Measurements from ENCODE around the gene CYP39A1.

Gene CYP39A1

DNA sequence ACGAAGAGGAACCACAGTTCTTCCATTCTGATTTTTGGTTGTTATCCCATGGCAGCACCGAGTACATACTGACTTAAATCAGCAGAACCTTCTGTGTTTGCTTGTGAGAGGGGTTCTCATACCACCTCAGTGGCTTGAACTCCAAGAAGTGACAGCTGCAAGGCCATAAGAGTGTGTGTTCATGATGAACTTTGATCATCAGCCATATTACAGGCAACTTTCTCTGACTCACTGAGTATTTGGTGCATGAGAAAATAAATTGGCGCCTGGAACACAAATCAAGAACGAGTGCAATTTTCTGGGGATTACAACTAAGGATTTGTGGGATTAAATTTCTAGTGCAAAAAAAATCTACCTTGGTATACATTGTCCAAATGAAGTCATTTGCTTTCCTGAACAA is 68.9 kb downstream of the CYP39A1 start:
- TF ChIP-seq, protein P1, sequence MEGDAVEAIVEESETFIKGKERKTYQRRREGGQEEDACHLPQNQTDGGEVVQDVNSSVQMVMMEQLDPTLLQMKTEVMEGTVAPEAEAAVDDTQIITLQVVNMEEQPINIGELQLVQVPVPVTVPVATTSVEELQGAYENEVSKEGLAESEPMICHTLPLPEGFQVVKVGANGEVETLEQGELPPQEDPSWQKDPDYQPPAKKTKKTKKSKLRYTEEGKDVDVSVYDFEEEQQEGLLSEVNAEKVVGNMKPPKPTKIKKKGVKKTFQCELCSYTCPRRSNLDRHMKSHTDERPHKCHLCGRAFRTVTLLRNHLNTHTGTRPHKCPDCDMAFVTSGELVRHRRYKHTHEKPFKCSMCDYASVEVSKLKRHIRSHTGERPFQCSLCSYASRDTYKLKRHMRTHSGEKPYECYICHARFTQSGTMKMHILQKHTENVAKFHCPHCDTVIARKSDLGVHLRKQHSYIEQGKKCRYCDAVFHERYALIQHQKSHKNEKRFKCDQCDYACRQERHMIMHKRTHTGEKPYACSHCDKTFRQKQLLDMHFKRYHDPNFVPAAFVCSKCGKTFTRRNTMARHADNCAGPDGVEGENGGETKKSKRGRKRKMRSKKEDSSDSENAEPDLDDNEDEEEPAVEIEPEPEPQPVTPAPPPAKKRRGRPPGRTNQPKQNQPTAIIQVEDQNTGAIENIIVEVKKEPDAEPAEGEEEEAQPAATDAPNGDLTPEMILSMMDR (conservative IDR thresholded peaks at IDR 0.05; ENCODE audit: control insufficient read depth, insufficient read depth, low read depth, low read length): no peak
- peak; percentile 7 for DNase-seq (ENCODE audit: low read depth)
- H3K4me3 ChIP-seq (ENCODE audit: control insufficient read depth, low read depth, low read length): no peak overlapping the region

DNA sequence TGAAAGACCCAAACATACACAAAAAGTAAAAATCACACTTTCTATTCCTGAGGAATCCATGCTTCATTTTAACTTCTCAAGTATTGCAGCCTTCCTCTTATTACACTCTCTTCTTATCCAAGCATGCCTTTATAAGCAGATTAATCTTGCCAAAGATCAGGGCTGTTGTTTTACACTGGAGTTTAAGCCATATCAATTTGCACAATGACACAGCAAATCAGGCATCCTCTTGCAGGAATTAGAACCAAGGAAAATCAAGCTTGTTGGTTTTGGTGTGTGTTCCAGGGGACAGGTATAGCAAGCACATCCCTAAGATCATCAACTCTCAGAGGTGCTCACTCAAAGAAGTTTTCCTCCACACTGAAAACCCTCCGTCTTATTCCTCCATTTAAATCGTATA is 69.5 kb downstream of the CYP39A1 start:
- DNase-seq (ENCODE audit: low read depth): no peak
- H3K4me3 ChIP-seq (ENCODE audit: control insufficient read depth, low read depth, low read length): no peak overlapping the region
- TF ChIP-seq, protein P1 (conservative IDR thresholded peaks at IDR 0.05; ENCODE audit: control insufficient read depth, insufficient read depth, low read depth, low read length): no peak

DNA sequence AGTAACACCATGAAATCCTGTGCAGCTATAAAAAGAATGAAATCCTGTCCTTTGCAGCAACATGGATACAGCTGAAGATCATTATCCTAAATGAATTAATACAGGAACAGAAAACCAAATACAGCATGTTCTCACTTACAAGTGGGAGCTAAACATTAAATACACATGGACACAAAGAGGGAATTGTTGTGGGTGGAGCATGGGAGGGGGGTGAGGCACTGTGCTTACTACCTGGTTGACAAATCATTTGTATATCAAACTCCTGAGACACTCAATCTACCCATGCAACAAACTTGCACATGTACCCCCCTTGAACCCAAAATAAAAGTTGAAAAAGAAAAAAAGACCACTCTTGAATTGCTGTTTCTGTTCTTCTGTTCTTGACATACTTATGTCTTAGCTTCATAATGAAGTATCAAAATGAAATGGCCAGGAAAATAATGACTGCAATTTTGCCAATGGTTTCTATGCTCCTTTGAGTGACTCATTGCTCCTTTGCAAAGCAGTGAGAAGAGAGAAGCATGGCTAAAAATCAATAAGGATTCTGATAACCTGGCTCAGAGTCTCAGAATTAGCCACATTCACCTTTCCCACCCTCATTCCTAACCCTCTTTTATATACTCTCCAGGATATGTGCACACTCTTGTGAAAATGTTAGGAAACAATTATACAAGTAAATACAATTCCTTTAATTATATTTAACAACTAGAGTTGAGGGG is 71.0 kb downstream of the CYP39A1 start:
- TF ChIP-seq, protein P1 (conservative IDR thresholded peaks at IDR 0.05; ENCODE audit: control insufficient read depth, insufficient read depth, low read depth, low read length): no peak
- no peak overlapping the region for H3K4me3 ChIP-seq (ENCODE audit: control insufficient read depth, low read depth, low read length)
- no peak for DNase-seq (ENCODE audit: low read depth)

DNA sequence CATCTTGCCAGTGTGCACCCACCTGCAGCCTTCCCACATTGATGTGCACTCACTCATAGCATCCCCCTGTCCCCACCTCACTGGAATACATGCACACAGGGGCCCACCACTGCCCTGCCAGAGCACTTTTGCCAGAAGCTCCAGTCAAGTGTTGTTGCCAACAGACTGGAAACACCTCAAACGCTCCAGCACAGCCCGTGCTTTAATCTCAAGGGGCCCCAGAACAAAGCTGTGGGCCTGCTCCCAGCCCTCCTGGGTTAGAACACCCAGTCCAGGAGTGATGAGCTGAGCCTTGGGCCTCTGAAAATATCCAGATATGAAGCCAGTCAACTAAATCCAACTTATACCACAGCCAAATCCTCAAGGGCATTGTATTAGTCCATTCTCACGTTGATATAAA is 77.1 kb downstream of the CYP39A1 start:
- TF ChIP-seq, protein P1 (conservative IDR thresholded peaks at IDR 0.05; ENCODE audit: control insufficient read depth, insufficient read depth, low read depth, low read length): no peak
- H3K4me3 ChIP-seq (ENCODE audit: control insufficient read depth, low read depth, low read length): no peak overlapping the region
- DNase-seq (ENCODE audit: low read depth): no peak

DNA sequence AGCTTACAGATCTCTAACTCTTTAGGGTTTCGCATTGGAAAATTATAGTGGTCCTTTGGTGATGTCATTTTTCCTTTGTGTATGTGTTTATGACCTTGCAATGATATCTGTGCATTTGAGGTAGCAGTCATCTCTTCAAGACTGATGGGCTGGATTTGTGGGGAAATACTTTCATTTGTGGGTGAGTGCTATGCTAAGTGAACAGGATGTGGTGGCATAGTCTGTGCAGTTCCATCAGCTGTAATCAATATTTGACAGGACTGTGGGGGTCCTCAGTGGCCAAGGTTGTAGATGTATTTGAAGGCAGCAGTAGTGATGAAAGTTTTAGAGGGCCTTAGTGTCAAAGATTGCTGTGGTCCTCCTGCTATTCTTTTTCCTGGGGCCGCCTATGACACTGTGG is 79.5 kb downstream of the CYP39A1 start:
- no peak for DNase-seq (ENCODE audit: low read depth)
- TF ChIP-seq, protein P1 (conservative IDR thresholded peaks at IDR 0.05; ENCODE audit: control insufficient read depth, insufficient read depth, low read depth, low read length): no peak

DNA sequence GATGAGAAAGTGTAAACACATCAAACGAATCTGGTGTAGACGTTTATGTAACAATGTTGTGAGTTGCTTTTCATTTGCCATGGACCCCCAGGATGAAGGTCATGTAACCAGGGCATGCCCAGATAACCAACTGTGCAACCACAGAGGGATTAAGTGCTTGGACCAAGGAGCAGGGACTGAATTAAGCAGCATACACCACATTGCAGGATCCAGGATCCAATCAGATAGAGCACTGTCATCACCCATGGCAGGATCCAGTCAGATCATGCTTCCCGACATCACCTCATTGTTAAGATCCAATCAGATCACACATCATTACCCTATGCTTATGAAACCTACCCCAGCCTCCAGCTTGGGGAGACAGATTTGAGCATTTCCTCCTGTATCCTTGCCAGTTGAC is 87.1 kb downstream of the CYP39A1 start:
- peak; percentile 8 for DNase-seq (ENCODE audit: low read depth)
- TF ChIP-seq, protein P1 (conservative IDR thresholded peaks at IDR 0.05; ENCODE audit: control insufficient read depth, insufficient read depth, low read depth, low read length): no peak

More for the DNA sequence above, 79.5 kb downstream of the CYP39A1 start:
- no peak overlapping the region for H3K4me3 ChIP-seq (ENCODE audit: control insufficient read depth, low read depth, low read length)

More for the DNA sequence above, 87.1 kb downstream of the CYP39A1 start:
- H3K4me3 ChIP-seq (ENCODE audit: control insufficient read depth, low read depth, low read length): no peak overlapping the region

Data from fibroblast of mammary gland (primary cell).